ENCODE measurements around the gene PLB1.

- TF ChIP-seq CTCF (IDR thresholded peaks at IDR 0.05) (no peak), ATF3 (CRISPR knock-in tag; conservative IDR thresholded peaks at IDR 0.05) (no peak), ATF6 (CRISPR knock-in tag; IDR thresholded peaks at IDR 0.05) (no peak), ETV6 (CRISPR knock-in tag; IDR thresholded peaks at IDR 0.05) (no peak), NR2C2 (CRISPR knock-in tag; IDR thresholded peaks at IDR 0.05) (no peak), CREB1 (CRISPR knock-in tag; IDR thresholded peaks at IDR 0.05) (no peak), SMAD3 (CRISPR knock-in tag; IDR thresholded peaks at IDR 0.05; ENCODE audit: borderline replicate concordance) (no peak), USF2 (CRISPR knock-in tag; IDR thresholded peaks at IDR 0.05) (no peak), ESRRA (CRISPR knock-in tag; IDR thresholded peaks at IDR 0.05; ENCODE audit: borderline replicate concordance) (no peak), ATF1 (CRISPR knock-in tag; IDR thresholded peaks at IDR 0.05) (no peak), ZNF512 (CRISPR knock-in tag; IDR thresholded peaks at IDR 0.05; ENCODE audit: borderline replicate concordance) (no peak), CDX4 (CRISPR knock-in tag; IDR thresholded peaks at IDR 0.05; ENCODE audit: borderline replicate concordance) (no peak), ZBTB21 (CRISPR knock-in tag; IDR thresholded peaks at IDR 0.05; ENCODE audit: borderline replicate concordance) (no peak)
These were observed 61.7 kb downstream of the PLB1 start for GRCh38 chr2:28557389-28558131.
